Measurements from ENCODE around the gene ERC2. TPM values are rescaled to one million over a fixed set of nuclear protein-coding genes. Genes with fewer than 3 reads are reported as not detected.
A peak's percentile ranks its signal among the peaks of the same experiment; 100 is the strongest.
"Not testable (repeated sequence)": the region's sequence is repeated elsewhere in the genome, so short reads cannot be mapped to it uniquely, and the experiment has no call there.

ERC2 gene
- polyA plus RNA-seq (2011; rRNA removed) (0.06 and 0.07 TPM in 2 replicates), polyA minus RNA-seq (2011; rRNA and poly(A)+ RNA removed) (0.32 TPM in 1 of 2 replicates, not detected in the other)

GRCh38 chr3:56468184-56469106 is at the start of gene ERC2:
ERC2 (minus strand) TSS chr3:56468467.
- no peak within 1 kb of the TSS for H3K27ac ChIP-seq (ENCODE audit: low read depth, low read length)
- DNase-seq (ENCODE audit: low read depth, low spot score), result no peak
- no peaks in the 10 kb centered on the region for H3K9me3 ChIP-seq (ENCODE audit: control insufficient read depth, insufficient read depth, low read length)
- CTCF ChIA-PET, result interaction anchor here (1.0 kb wide), 1 partner anchor 26 kb away, joined by 3 read pairs; no protein-coding TSS in a partner anchor
- H3K27me3 ChIP-seq (ENCODE audit: control insufficient read depth, insufficient read depth, low read length), result peaks cover 17% of the 10 kb centered on the region
- TF ChIP-seq CTCF (IDR thresholded peaks at IDR 0.05; ENCODE audit: low read depth, low read length), result no peak
- POLR2A ChIA-PET, result no interaction called here
- H3K4me3 ChIP-seq (ENCODE audit: low read depth, low read length), result peak within 1 kb of the TSS; percentile 36; the same call in 1 of the 2 replicates

DNA sequence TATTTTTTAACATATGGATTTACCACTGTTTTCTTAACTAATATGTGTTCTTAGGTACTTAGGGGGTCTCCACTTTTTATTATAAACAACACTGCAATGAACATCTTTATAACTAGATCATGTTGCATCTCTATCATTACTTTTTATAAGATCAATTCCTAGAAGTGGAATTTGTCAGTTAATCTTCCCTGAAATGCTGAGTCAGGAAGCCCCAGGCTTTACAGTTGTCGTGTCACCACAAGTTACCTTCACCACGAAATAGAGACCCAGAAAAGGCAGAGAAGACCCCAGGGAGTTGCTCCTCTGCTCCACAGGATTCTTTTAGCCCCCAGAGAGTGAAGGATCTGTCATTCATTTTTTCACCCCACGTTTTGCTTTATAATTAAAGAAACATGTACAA is 34.5 kb upstream of the ERC2 start:
- Histone ChIP-seq H3K4me3 (ENCODE audit: low read depth, low read length) (no peak overlapping the region), H3K27ac (ENCODE audit: low read depth, low read length) (no peak overlapping the region), H3K27me3 (ENCODE audit: control insufficient read depth, insufficient read depth, low read length) (no peaks in the 10 kb centered on the region), H3K9me3 (ENCODE audit: control insufficient read depth, insufficient read depth, low read length) (no peaks in the 10 kb centered on the region)
- no peak for TF ChIP-seq CTCF (IDR thresholded peaks at IDR 0.05; ENCODE audit: low read depth, low read length)
- ChIA-PET CTCF (no interaction called here), POLR2A (no interaction called here)
- DNase-seq (ENCODE audit: low read depth, low spot score), result no peak

- DNase-seq (ENCODE audit: low read depth, low spot score); H3K9me3 ChIP-seq (ENCODE audit: control insufficient read depth, insufficient read depth, low read length); H3K27me3 ChIP-seq (ENCODE audit: control insufficient read depth, insufficient read depth, low read length); H3K27ac ChIP-seq (ENCODE audit: low read depth, low read length); POLR2A ChIA-PET; H3K4me3 ChIP-seq (ENCODE audit: low read depth, low read length): not testable (repeated sequence)
- CTCF ChIA-PET, result interaction anchor here (1.9 kb wide), 1 partner anchor 10 kb away, joined by 4 read pairs; no protein-coding TSS in a partner anchor
Observed at GRCh38 chr3:56496376-56496775, 28.1 kb upstream of the ERC2 start.

DNA sequence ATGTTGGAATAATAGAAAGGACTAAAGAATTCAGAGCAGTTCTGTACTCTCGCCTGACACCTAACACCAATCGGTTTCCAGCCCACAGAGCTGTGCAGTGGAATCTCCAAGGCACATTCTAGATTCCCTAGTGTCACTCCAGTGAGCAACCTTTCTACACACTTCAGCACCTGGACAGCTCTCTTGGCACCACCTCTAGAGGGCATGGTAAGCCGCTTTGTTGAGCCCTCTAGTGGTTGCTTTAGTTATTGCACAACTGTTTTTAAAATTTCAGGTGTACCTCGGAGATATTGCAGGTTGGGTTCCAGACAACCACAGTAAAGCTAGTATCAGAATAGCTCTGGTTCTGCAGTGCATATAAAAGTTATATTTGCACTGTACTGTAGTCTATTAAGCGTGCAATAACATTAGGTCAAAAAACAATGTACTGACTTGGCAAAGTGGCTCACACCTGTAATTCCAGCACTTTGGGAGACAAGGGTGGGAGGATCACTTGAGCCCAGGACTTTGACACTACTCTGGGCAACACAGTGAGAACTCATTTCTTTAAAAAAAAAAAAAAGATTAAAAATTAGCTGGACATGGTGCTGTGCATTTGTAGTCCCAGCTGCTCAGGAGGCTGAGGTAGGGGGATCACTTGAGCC is 26.5 kb upstream of the ERC2 start:
- ChIA-PET CTCF (interaction anchor here (0.6 to 1.7 kb wide), 18 partner anchors 9 to 1905 kb away, joined by 3 to 10 read pairs (median 4); partner anchors contain the start of gene ERC2), POLR2A (no interaction called here)
- DNase-seq (ENCODE audit: low read depth, low spot score), result peak; percentile 58
- H3K9me3 ChIP-seq (ENCODE audit: control insufficient read depth, insufficient read depth, low read length), result no peaks in the 10 kb centered on the region
- peak; percentile 97 for TF ChIP-seq CTCF (IDR thresholded peaks at IDR 0.05; ENCODE audit: low read depth, low read length)
- H3K4me3 ChIP-seq (ENCODE audit: low read depth, low read length), result no peak overlapping the region
- H3K27ac ChIP-seq (ENCODE audit: low read depth, low read length), result no peak overlapping the region
- no peaks in the 10 kb centered on the region for H3K27me3 ChIP-seq (ENCODE audit: control insufficient read depth, insufficient read depth, low read length)

GRCh38 chr3:56491566-56491965 is 23.3 kb upstream of the ERC2 start:
- H3K4me3 ChIP-seq (ENCODE audit: low read depth, low read length), result no peak overlapping the region
- no peak overlapping the region for H3K27ac ChIP-seq (ENCODE audit: low read depth, low read length)
- DNase-seq (ENCODE audit: low read depth, low spot score), result no peak
- ChIA-PET CTCF (no interaction called here), POLR2A (no interaction called here)
- TF ChIP-seq CTCF (IDR thresholded peaks at IDR 0.05; ENCODE audit: low read depth, low read length), result no peak
- no peaks in the 10 kb centered on the region for H3K9me3 ChIP-seq (ENCODE audit: control insufficient read depth, insufficient read depth, low read length)
- no peaks in the 10 kb centered on the region for H3K27me3 ChIP-seq (ENCODE audit: control insufficient read depth, insufficient read depth, low read length)
